MM.1S (cell line): ENCODE results near the gene MYO9B.

Experiments
- CTCF ChIP-seq: fragments of 300-600 bp; sonication (generic); IDR thresholded peaks from 2 replicates; pipeline ENCODE4 v1.5.1; 2016; ENCODE audit warnings: antibody characterized with exemption, low read length, mixed read lengths
- EZH2 ChIP-seq: fragments of 300-600 bp; sonication (generic); optimal IDR thresholded peaks from 2 replicates; pipeline ENCODE3; 2017; ENCODE audit warnings: low read depth, mild to moderate bottlenecking, antibody characterized with exemption, low read length, mixed read lengths

GRCh38 chr19:17206736-17207581 lies 131.4 kb downstream of the MYO9B start:
- TF ChIP-seq CTCF = no peak
- TF ChIP-seq EZH2 = no peak
